ENCODE data around the gene NEK8. TPM values are rescaled to one million over a fixed set of nuclear protein-coding genes. Genes with fewer than 3 reads are reported as not detected.

Gene NEK8
- total RNA-seq, 1 donor from 2014 or later: 29.7 TPM

GRCh38 chr17:28707339-28707720, 21.3 kb upstream of the NEK8 start:
- intact Hi-C loops (cut with micrococcal nuclease): no loop called here
- CTCF ChIA-PET: interaction anchor here (1.6 kb wide), 1 partner anchor 196 kb away, joined by 3 read pairs; the partner anchor contains the start of gene DHRS13
- H3K27me3 Mint-ChIP-seq: no peaks in the 10 kb centered on the region
- H3K9me3 Mint-ChIP-seq: no peaks in the 10 kb centered on the region
- DNase-seq: no peak
- peaks cover 31% of the 10 kb centered on the region for H3K36me3 Mint-ChIP-seq (ENCODE audit: low read depth)
- ATAC-seq (ENCODE audit: low read depth): no peak
- H3K4me1 Mint-ChIP-seq: peaks cover 15% of the 10 kb centered on the region
- TF ChIP-seq CTCF (IDR thresholded peaks at IDR 0.05): no peak
- no peak overlapping the region for H3K4me3 Mint-ChIP-seq
- POLR2A ChIA-PET: interaction anchor here (1.3 kb wide), 1 partner anchor 12 kb away, joined by 3 read pairs; the partner anchor contains the start of gene RPL23A
- H3K27ac Mint-ChIP-seq: no peak overlapping the region

GRCh38 chr17:28710861-28711722, 17.5 kb upstream of the NEK8 start:
- intact Hi-C loops (cut with micrococcal nuclease): loop anchor here (1.0 to 2.0 kb wide), 3 partner anchors 8 to 48 kb away; partner anchors contain the start of genes RPL23A, SUPT6H and TLCD1
- peak overlapping the region; percentile 91 for H3K4me3 Mint-ChIP-seq
- ChIA-PET POLR2A (interaction anchor here (0.5 to 3.8 kb wide), 25 partner anchors 9 to 583 kb away, joined by 3 to 115 read pairs (median 6); partner anchors contain the start of genes BLTP2, DHRS13, ERAL1 and FLOT2), CTCF (interaction anchor here (1.0 to 2.3 kb wide), 6 partner anchors 9 to 242 kb away, joined by 3 to 15 read pairs (median 5); partner anchors contain the start of genes DHRS13, RPL23A and TLCD1)
- no peak for TF ChIP-seq CTCF (IDR thresholded peaks at IDR 0.05)
- no peaks in the 10 kb centered on the region for H3K9me3 Mint-ChIP-seq
- H3K27me3 Mint-ChIP-seq: no peaks in the 10 kb centered on the region
- H3K36me3 Mint-ChIP-seq (ENCODE audit: low read depth): peaks cover 6% of the 10 kb centered on the region
- DNase-seq (peak; percentile 94), ATAC-seq (ENCODE audit: low read depth) (peak; percentile 89)
- peak overlapping the region; percentile 96 for H3K27ac Mint-ChIP-seq
- peaks cover 18% of the 10 kb centered on the region for H3K4me1 Mint-ChIP-seq

GRCh38 chr17:28711723-28712031, 16.9 kb upstream of the NEK8 start, which contains the start of gene PROCA1:
TSS of gene PROCA1 (minus strand) at chr17:28711888. CDS start at chr17:28711660, 228 bp downstream.
- intact Hi-C loops (cut with micrococcal nuclease): loop anchor here (1.0 to 2.0 kb wide), 4 partner anchors 8 to 66 kb away; partner anchors contain the start of genes BLTP2, RPL23A, SUPT6H and TLCD1

GRCh38 chr17:28712032-28712704, 16.4 kb upstream of the NEK8 start:
- Mint-ChIP-seq H3K27me3 (no peaks in the 10 kb centered on the region), H3K4me3 (peak overlapping the region; percentile 91), H3K4me1 (peaks cover 18% of the 10 kb centered on the region), H3K9me3 (no peaks in the 10 kb centered on the region), H3K27ac (peak overlapping the region; percentile 96), H3K36me3 (ENCODE audit: low read depth) (peaks cover 6% of the 10 kb centered on the region)
- TF ChIP-seq CTCF (IDR thresholded peaks at IDR 0.05): no peak
- peak; percentile 56 for ATAC-seq (ENCODE audit: low read depth)
- intact Hi-C loops (cut with micrococcal nuclease): loop anchor here (1.0 kb wide), 1 partner anchor 67 kb away; the partner anchor contains the start of gene BLTP2
- peak; percentile 66 for DNase-seq
- CTCF ChIA-PET: interaction anchor here (0.7 to 2.3 kb wide), 3 partner anchors 15 to 204 kb away, joined by 3 to 15 read pairs (median 5); partner anchors contain the start of gene TLCD1
- POLR2A ChIA-PET: interaction anchor here (0.5 to 3.8 kb wide), 16 partner anchors 9 to 240 kb away, joined by 3 to 115 read pairs (median 8); partner anchors contain the start of genes BLTP2, DHRS13, FLOT2 and NEK8

More at GRCh38 chr17:28711723-28712031, 16.9 kb upstream of the NEK8 start, which contains the start of gene PROCA1:
- H3K27ac Mint-ChIP-seq: peak within 1 kb of the TSS; percentile 96
- peaks cover 18% of the 10 kb centered on the region for H3K4me1 Mint-ChIP-seq
- H3K36me3 Mint-ChIP-seq (ENCODE audit: low read depth): peaks cover 6% of the 10 kb centered on the region
- ChIA-PET CTCF (interaction anchor here (0.7 to 2.3 kb wide), 6 partner anchors 8 to 241 kb away, joined by 3 to 15 read pairs (median 5); partner anchors contain the start of genes DHRS13, RPL23A and TLCD1), POLR2A (interaction anchor here (0.5 to 3.8 kb wide), 22 partner anchors 10 to 583 kb away, joined by 3 to 115 read pairs (median 6); partner anchors contain the start of genes BLTP2, DHRS13, ERAL1 and FLOT2)
- DNase-seq (no peak), ATAC-seq (ENCODE audit: low read depth) (peak; percentile 37)
- no peak for TF ChIP-seq CTCF (IDR thresholded peaks at IDR 0.05)
- H3K27me3 Mint-ChIP-seq: no peaks in the 10 kb centered on the region
- H3K9me3 Mint-ChIP-seq: no peaks in the 10 kb centered on the region
- H3K4me3 Mint-ChIP-seq: peak within 1 kb of the TSS; percentile 91
